OCI-LY3 (cell line): ENCODE data around the gene TM9SF2.

ENCODE experiments used
- EZH2phosphoT487 ChIP-seq: fragments of 200-600 bp; shearing (Covaris generic); IDR thresholded peaks from 2 replicates; pipeline ENCODE4 v1.6.1; 2018; ENCODE audit warnings: antibody characterized with exemption, mixed run types, low read depth
- TF ChIP-seq, protein P1 (sequence below): fragments of 200-600, 300-600 bp; sonication (generic); IDR thresholded peaks from 2 replicates; pipeline ENCODE4 v1.5.1; 2014; ENCODE audit warnings: antibody characterized with exemption, low read length, low read depth

DNA sequence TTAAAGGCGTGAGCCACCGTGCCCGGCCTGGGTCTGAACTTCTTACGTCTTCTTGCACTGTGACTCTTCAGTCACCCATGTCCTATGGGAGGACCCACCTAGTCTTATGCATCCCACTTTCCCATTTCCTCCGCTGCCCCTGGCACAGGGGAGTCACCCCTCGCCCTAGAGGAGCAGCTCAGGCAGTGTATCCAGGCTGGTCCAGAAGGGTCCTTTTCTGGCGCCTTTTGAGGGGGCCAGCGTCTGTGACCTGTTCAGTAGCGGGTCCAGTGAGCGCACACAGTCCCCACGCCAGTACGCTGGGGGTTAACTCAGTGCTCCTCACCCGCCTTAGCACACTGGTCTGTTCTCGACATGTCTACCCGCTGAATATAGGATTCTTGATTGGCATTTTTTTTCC lies 107.1 kb downstream of the TM9SF2 start:
- TF ChIP-seq, protein P1, sequence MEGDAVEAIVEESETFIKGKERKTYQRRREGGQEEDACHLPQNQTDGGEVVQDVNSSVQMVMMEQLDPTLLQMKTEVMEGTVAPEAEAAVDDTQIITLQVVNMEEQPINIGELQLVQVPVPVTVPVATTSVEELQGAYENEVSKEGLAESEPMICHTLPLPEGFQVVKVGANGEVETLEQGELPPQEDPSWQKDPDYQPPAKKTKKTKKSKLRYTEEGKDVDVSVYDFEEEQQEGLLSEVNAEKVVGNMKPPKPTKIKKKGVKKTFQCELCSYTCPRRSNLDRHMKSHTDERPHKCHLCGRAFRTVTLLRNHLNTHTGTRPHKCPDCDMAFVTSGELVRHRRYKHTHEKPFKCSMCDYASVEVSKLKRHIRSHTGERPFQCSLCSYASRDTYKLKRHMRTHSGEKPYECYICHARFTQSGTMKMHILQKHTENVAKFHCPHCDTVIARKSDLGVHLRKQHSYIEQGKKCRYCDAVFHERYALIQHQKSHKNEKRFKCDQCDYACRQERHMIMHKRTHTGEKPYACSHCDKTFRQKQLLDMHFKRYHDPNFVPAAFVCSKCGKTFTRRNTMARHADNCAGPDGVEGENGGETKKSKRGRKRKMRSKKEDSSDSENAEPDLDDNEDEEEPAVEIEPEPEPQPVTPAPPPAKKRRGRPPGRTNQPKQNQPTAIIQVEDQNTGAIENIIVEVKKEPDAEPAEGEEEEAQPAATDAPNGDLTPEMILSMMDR: no peak
- TF ChIP-seq EZH2phosphoT487: no peak
